Duodenal mucosa (tissue), 2 donors: Measurements from ENCODE around the gene BEAN1.

Experiments
- H3K27ac ChIP-seq: one replicate; pipeline ENCODE4 v1.7.0; 2013; ENCODE audit warnings: low read depth, low read length
- H3K27me3 ChIP-seq, 2 donors: one replicate each; pipeline ENCODE4 v1.7.0; 2013; ENCODE audit warnings: low read length in 2 of 2, control low read depth in 1 of 2; ENCODE audit not compliant: insufficient read depth in 2 of 2, control insufficient read depth in 1 of 2
- H3K36me3 ChIP-seq, 2 donors: one replicate each; pipeline ENCODE4 v1.7.0; 2013; ENCODE audit warnings: low read length in 2 of 2, control low read depth in 1 of 2; ENCODE audit not compliant: insufficient read depth in 2 of 2, control insufficient read depth in 1 of 2
- H3K4me1 ChIP-seq, 2 donors: one replicate each; pipeline ENCODE4 v1.7.0; 2013; ENCODE audit warnings: low read length in 2 of 2, control low read depth in 1 of 2; ENCODE audit not compliant: insufficient read depth in 2 of 2, control insufficient read depth in 1 of 2
- H3K4me3 ChIP-seq, 2 donors: one replicate each; pipeline ENCODE4 v1.7.0; 2013; ENCODE audit warnings: low read length in 2 of 2, low read depth in 1 of 2
- H3K9ac ChIP-seq, 2 donors: one replicate each; pipeline ENCODE4 v1.7.0; 2013; ENCODE audit warnings: low read length in 2 of 2, low read depth in 1 of 2
- H3K9me3 ChIP-seq, 2 donors: one replicate each; pipeline ENCODE4 v1.7.0; 2013; ENCODE audit warnings: low read length in 2 of 2, control low read depth in 1 of 2; ENCODE audit not compliant: control insufficient read depth in 1 of 2

The BEAN1 gene

GRCh38 chr16:66397736-66398433 lies 29.2 kb upstream of the BEAN1 start:
- no peaks in the 10 kb centered on the region for H3K4me1 ChIP-seq
- no peaks in the 10 kb centered on the region for H3K27me3 ChIP-seq
- no peak overlapping the region for H3K4me3 ChIP-seq
- no peaks in the 10 kb centered on the region for H3K36me3 ChIP-seq
- H3K9ac ChIP-seq: no peak overlapping the region
- H3K27ac ChIP-seq: no peak overlapping the region
- H3K9me3 ChIP-seq: no peaks in the 10 kb centered on the region

- H3K4me1 ChIP-seq: no peaks in the 10 kb centered on the region
- no peaks in the 10 kb centered on the region for H3K9me3 ChIP-seq
- no peak overlapping the region for H3K4me3 ChIP-seq
- no peaks in the 10 kb centered on the region for H3K36me3 ChIP-seq
- H3K9ac ChIP-seq: no peak overlapping the region
- H3K27me3 ChIP-seq: no peaks in the 10 kb centered on the region
- H3K27ac ChIP-seq: no peak overlapping the region
Observed at GRCh38 chr16:66399031-66399430, 28.1 kb upstream of the BEAN1 start.

GRCh38 chr16:66399930-66400329 lies 27.2 kb upstream of the BEAN1 start:
- Histone ChIP-seq H3K4me1 (no peaks in the 10 kb centered on the region), H3K9ac (no peak overlapping the region), H3K27me3 (no peaks in the 10 kb centered on the region), H3K36me3 (no peaks in the 10 kb centered on the region), H3K27ac (no peak overlapping the region), H3K4me3 (no peak overlapping the region), H3K9me3 (no peaks in the 10 kb centered on the region)

- H3K36me3 ChIP-seq: no peaks in the 10 kb centered on the region
- no peaks in the 10 kb centered on the region for H3K9me3 ChIP-seq
- H3K27me3 ChIP-seq: no peaks in the 10 kb centered on the region
- H3K4me3 ChIP-seq: no peak overlapping the region
- H3K9ac ChIP-seq: no peak overlapping the region
- no peaks in the 10 kb centered on the region for H3K4me1 ChIP-seq
- H3K27ac ChIP-seq: no peak overlapping the region
Observed at GRCh38 chr16:66400503-66401380, 26.4 kb upstream of the BEAN1 start.

- no peak overlapping the region for H3K27ac ChIP-seq
- no peak overlapping the region for H3K9ac ChIP-seq
- no peaks in the 10 kb centered on the region for H3K36me3 ChIP-seq
- no peaks in the 10 kb centered on the region for H3K9me3 ChIP-seq
- H3K27me3 ChIP-seq: peaks cover 6% of the 10 kb centered on the region in 2 donors
- no peak overlapping the region for H3K4me3 ChIP-seq
- peaks cover 0 to 1% of the 10 kb centered on the region in 2 donors for H3K4me1 ChIP-seq
Observed at GRCh38 chr16:66401610-66402009, 25.5 kb upstream of the BEAN1 start.

GRCh38 chr16:66402166-66402565 lies 24.9 kb upstream of the BEAN1 start:
- no peak overlapping the region for H3K27ac ChIP-seq
- H3K36me3 ChIP-seq: no peaks in the 10 kb centered on the region
- peaks cover 0 to 7% of the 10 kb centered on the region in 2 donors for H3K4me1 ChIP-seq
- no peak overlapping the region for H3K4me3 ChIP-seq
- H3K27me3 ChIP-seq: peaks cover 6% of the 10 kb centered on the region in 2 donors
- no peaks in the 10 kb centered on the region for H3K9me3 ChIP-seq
- no peak overlapping the region for H3K9ac ChIP-seq

GRCh38 chr16:66402591-66403230 lies 24.4 kb upstream of the BEAN1 start:
- Histone ChIP-seq H3K9me3 (no peaks in the 10 kb centered on the region), H3K4me1 (peaks cover 0 to 8% of the 10 kb centered on the region in 2 donors), H3K4me3 (no peak overlapping the region), H3K27ac (no peak overlapping the region), H3K9ac (no peak overlapping the region), H3K27me3 (peaks cover 6% of the 10 kb centered on the region in 2 donors), H3K36me3 (no peaks in the 10 kb centered on the region)

- Histone ChIP-seq H3K4me3 (no peak overlapping the region), H3K27me3 (peaks cover 6% of the 10 kb centered on the region in 2 donors), H3K9me3 (no peaks in the 10 kb centered on the region), H3K4me1 (peaks cover 0 to 18% of the 10 kb centered on the region in 2 donors), H3K27ac (no peak overlapping the region), H3K9ac (no peak overlapping the region), H3K36me3 (no peaks in the 10 kb centered on the region)
Observed at GRCh38 chr16:66403531-66404145, 23.5 kb upstream of the BEAN1 start.

- Histone ChIP-seq H3K27ac (no peak overlapping the region), H3K9ac (no peak overlapping the region), H3K4me3 (no peak overlapping the region), H3K4me1 (peaks cover 0 to 18% of the 10 kb centered on the region in 2 donors), H3K9me3 (no peaks in the 10 kb centered on the region), H3K27me3 (peaks cover 6% of the 10 kb centered on the region in 2 donors), H3K36me3 (no peaks in the 10 kb centered on the region)
Observed at GRCh38 chr16:66405057-66405783, 21.9 kb upstream of the BEAN1 start.
